ENCODE data around the gene RABGGTA. TPM values are rescaled to one million over a fixed set of nuclear protein-coding genes. Genes with fewer than 3 reads are reported as not detected.
"Not testable (repeated sequence)": the region's sequence is repeated elsewhere in the genome, so short reads cannot be mapped to it uniquely, and the experiment has no call there.

The RABGGTA gene
- polyA plus RNA-seq, 4 donors: 18.0 to 31.1 (median 20.8) TPM

DNA sequence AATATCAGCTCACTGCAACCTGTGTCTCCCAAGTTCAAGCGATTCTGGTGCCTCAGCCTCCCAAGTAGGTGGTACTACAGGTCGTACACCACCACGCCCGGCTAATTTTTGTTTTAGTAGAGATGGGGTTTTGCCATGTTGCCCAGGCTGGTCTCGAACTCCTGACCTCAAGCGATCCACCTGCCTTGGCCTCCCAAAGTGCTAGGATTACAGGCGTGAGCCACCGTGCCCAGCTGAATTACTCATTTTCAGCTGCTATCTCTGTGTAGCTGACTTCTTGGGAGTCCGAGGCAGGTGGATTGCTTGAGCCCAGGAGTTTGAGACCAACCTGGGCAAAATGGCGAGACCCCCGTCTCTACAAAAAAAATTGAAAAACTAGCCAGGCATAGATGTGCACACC is 26.0 kb downstream of the RABGGTA start:
- DNase-seq (ENCODE audit: low read depth in 4 of 4, low spot score in 2 of 4): not testable (repeated sequence)

DNA sequence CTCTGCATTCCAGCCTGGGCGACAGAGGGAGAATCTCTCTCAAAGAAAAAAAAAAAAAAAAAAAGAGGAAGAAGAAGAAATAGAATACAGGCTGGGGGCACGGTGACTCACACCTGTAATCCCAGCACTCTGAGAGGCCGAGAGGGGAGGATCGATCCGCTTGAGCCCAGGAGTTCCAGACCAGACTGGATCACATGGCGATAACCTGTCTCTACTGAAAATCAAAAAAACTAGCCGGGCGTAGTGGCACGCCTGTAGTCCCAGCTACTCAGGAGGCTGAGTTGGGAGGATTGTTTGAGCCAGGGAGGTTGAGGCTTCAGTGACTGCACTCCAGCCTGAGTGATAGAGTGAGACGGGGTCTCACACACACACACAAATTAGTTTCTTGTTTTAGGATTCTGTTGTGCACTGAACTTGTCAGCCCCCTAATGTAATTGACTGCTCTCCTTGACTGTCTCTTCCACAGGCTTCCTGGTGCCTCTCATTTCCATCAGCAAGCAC is 28.0 kb downstream of the RABGGTA start:
- DNase-seq (ENCODE audit: low read depth in 4 of 4, low spot score in 2 of 4): no peak

DNA sequence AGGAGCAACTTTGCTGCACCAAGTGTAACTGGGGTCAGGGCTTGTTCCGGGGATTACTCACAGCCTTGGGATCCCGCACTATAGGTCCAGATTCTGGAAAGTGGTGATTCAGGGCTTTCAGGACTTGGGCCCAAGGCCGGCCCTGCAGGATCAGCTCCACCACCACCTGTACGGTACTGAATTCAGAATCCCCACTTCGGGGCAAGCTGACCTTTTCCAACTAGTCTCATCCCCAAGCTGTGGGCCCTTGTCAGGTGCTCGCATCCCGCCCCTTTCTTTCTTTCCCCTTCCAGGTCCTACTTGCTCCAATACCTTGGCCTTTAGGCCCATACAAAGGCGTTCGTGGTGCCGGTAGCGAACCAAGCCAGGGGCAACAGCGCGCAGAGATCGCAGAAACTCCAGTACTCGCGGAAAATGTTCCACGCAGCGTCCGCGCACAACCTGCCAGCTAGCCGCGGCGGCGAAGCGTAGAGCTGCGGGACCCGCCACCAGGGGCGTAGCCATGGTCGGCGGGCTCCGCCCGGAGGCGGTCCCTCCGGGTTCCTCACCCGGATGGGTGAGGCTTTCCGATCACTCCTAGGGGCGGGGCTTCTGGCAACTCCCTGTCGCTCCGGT is 29.5 kb downstream of the RABGGTA start:
- peak; percentile 89 to 94 (median 91) for DNase-seq (ENCODE audit: low read depth in 4 of 4, low spot score in 2 of 4)

DNA sequence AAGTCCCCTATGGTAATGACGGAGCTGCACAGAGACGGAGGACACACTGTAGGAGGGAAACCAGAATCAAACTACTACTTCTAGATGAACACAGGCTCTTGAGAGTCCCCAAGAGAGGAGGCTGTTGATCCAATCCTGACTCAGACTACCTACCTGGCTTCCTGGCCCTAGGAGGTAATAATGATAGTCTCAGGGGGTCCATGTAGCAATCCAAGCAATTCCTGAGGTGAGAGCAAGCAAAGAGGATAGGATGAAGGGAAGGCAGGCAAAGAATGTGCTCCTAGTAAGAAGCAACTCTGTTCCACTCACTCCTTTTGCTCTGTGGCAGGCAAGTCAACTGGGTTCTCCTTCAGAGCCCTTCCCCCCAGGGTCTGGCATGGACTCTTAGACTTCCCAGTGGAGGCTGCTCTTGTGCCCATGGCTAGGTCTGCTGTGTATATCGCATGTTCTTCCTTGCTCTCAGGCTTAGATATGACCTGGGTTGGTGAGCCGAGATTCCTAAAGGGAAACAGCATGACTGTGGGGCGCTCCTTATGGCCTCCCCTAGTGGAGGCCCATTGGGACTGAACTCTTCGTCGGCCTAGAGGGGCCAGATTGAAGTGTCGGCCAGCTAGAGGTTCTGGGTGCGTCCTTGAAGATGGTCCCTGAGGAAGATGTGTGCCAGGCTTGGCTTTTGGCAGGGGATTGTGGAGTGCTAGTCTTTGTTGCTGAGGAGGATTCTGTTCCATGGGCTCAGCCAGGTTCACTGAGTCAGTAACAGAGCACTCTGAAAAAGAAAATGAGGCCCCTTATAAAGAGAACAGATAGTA is 31.1 kb downstream of the RABGGTA start:
- no peak for DNase-seq (ENCODE audit: low read depth in 4 of 4, low spot score in 2 of 4)

DNA sequence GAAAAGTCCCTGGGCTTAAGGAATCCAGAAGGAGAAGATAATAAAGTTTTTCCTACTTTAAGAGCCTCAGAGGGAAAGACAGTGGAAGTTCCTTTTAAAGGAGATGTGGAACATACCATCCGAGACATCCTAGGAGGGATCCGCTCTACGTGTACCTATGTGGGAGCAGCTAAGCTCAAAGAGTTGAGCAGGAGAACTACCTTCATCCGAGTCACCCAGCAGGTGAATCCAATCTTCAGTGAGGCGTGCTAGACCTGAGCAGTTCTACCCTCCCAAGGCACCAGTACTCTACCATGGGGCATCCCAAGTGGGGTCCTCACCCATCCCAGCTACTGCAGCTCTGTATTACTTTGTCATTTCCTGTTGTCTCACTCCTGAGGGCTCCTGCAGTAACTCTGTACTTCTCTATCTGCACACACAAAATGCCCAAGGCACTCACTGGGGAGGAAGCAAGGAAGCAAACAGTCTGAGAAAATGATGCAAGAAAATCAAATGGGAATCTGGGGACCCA is 32.8 kb downstream of the RABGGTA start:
- DNase-seq (ENCODE audit: low read depth in 4 of 4, low spot score in 2 of 4): no peak

DNA sequence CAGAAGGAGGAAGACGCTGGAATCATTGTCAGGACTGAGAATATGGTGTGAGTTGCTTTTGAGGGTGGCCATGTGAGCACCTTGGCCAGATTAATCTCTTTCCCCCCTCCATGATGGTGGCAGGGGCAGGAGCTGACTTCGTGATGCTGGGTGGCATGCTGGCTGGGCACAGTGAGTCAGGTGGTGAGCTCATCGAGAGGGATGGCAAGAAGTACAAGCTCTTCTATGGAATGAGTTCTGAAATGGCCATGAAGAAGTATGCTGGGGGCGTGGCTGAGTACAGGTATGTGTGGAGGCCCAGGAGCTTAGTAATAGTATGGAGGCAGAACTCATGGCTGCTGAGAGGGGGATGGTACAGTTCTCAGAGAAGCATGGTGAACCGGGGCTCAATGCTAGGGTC is 33.3 kb downstream of the RABGGTA start:
- DNase-seq (ENCODE audit: low read depth in 4 of 4, low spot score in 2 of 4): no peak

DNA sequence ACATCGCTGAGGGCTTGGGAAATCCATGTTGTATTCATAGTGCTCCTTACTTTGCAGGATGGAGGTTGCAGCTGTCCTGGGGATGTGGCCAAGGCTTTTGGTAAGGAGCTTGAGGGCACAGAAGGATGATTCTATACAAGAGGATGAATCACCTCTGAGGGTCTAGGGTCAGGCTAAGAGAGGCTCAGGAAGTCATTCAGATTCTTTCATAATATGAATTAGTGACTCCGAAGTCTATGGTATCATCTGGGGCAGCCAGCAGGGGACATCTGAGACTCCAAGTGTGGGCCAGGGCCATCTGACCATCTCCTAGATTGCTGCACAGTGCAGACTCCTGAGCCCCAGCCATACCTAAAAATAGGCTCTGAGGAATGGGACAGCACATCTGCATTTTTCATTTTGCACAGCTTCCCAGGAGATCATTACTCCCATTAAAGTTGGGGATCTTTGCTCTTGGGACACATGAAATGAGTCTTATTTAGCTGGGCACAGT is 33.9 kb downstream of the RABGGTA start:
- no peak for DNase-seq (ENCODE audit: low read depth in 4 of 4, low spot score in 2 of 4)

DNA sequence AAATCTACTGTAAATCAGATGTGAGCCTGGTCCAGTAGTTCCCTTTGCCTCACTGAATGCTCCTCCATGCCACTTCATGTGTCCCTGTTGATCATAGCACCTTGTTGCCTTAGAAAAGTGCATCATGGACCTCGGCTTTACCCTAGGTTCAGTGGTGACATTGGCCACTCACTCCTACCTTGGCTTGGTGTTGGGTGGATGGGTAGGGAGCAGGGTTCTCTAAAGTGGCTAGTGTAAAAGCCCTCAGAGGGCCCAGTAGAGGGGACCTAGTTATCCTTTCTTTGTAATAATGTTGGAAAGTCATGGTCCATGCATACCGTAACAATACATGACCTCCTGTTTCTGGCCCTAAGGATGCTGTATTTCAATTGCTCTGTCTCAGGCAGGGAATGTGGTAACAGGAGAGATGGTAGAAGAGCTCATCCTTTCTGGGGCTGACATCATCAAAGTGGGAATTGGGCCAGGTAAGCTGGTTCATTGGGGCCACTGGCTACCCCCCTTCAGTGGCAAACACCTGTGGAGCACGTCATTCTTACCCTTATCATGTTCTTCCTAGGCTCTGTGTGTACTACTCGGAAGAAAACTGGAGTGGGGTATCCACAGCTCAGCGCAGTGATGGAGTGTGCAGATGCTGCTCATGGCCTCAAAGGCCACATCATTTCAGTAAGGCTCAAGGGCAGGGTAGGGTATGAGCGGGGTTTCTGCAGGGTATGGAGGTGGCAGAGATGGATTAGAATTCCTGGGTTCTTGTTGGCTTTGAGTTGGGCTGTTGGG is 34.5 kb downstream of the RABGGTA start:
- no peak for DNase-seq (ENCODE audit: low read depth in 4 of 4, low spot score in 2 of 4)

DNA sequence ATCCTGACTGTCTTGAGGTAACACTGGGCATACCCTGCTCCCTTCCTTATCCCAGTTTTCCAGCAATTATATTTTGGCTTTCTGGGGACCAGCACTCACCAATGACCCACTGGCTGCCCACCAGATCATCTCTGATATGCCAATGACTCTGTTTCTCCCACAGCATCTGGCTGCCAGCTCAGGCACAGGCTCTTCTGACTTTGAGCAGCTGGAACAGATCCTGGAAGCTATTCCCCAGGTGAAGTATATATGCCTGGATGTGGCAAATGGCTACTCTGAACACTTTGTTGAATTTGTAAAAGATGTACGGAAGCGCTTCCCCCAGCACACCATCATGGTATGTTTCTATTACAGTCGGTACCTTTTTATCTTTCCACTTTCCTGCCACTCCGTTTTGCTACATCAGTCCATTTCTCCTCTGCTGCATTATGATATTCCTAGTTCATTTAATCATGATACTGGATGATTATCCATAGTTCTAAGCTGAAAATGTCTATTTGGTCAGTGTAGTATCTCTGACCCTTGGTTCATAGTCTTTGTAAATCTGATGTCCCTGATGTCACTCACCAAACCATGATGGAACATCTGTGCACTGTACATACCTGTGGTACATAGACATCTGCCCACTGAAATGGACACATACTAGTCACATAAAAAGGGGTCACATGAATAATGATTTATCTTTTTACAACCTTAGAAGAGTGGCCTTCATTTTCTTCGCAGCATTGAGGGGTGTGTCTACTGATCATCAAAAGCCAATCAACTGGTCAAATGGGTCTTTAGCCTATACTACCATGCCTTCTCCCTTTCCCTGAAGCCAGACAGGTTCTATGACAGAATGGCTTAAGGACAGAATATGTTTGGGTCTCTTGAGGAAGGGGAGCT is 35.4 kb downstream of the RABGGTA start:
- no peak for DNase-seq (ENCODE audit: low read depth in 4 of 4, low spot score in 2 of 4)

DNA sequence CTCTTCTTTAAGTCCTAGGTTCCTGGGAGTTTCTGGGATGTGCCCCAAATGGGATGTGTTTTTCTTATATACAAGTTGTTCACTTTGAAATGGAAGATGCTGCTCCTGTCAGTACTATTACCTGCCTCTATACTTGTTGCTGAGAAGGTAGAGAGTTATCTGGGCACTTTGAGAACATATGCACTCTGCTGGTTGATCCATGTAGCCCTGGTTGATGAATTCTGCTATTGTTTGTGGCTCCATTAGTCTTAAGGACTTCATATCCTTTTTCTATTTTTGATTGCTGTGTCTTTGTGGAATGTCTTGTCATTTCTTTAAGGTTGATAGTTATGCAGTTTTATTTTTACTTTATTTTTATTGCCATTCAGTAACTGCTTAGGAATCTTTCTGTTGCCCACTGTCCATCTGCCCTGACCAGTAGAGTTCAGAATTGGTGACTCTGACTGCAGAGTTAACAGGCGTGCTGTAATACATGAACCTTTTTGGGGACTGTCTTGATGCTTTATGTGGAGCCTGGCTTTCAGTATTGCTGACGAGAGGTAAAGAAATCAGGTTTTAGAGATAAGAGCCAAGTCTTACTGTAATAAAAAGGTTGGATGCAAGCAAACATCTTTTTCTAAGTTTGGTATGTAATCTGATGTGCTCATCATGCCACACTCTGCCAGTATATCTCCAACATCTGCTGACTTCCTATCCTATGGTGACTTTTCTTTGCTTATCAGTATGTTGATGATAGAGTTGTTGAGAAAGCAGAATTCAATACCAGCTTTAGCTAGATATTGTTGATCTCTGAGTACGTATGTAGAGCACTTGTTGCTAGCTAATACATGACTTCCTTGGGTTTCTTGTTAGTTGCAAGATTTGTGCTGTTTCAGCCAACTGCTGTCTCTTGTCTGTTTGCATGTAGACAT is 37.0 kb downstream of the RABGGTA start:
- DNase-seq (ENCODE audit: low read depth in 4 of 4, low spot score in 2 of 4): no peak

DNA sequence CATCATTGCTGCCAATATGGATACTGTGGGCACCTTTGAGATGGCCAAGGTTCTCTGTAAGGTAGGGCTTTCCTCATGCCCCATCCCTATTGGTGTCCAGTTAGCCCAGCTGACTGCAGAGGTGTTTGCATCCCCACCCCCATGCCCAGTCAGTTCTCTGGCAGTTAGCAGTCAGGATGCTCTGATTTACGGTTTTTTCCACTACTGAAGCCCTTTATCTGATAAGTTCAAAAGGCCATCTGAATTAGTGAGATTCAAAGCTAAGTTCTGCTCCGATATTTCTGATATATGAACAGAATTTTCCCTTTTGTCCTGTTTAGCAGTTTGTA is 37.9 kb downstream of the RABGGTA start:
- DNase-seq (ENCODE audit: low read depth in 4 of 4, low spot score in 2 of 4): no peak

DNA sequence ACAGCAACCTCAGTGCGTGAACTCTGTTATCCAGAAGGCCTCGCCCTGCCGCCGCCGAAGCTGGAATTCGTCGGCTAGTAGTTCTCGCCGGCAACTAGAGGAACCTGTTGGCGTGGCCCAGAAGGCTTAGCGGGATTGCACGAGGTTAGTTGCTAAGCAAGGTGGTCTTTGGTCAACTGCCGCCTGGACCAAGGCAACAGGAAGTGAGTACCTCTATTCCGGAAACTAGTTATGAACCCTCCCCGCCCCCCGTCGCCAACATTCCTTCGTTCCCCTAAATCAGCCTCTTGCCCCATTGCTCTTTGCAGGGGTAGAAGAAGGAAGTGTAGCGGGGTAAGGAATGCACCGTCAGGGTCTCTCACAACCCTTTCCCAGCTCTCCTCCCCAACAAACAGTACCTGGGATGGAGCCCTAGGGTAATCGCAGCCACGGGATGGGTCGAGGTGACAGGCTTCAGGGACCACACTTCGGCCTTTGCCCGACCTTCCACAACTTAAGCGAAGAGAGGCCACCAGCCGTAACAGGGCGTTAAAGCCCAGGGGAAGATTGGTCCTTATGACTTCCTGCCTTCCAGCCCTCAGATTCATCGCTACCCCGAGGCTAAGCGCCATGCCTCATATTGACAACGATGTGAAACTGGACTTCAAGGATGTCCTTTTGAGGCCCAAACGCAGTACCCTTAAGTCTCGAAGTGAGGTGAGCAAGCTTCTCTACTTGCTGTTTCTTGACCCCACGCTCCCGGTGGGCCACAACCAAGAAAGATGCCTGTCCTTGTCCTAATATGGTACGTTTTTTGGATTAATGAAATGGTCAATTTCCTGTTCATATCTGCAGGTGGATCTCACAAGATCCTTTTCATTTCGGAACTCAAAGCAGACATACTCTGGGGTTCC is 38.5 kb downstream of the RABGGTA start, which contains the start of gene GMPR2:
TSS of gene GMPR2 (plus strand) at position 285 of the 893 bp plus-strand sequence. CDS start at position 610, 325 bp downstream.
- no peak for DNase-seq (ENCODE audit: low read depth in 4 of 4, low spot score in 2 of 4)

DNA sequence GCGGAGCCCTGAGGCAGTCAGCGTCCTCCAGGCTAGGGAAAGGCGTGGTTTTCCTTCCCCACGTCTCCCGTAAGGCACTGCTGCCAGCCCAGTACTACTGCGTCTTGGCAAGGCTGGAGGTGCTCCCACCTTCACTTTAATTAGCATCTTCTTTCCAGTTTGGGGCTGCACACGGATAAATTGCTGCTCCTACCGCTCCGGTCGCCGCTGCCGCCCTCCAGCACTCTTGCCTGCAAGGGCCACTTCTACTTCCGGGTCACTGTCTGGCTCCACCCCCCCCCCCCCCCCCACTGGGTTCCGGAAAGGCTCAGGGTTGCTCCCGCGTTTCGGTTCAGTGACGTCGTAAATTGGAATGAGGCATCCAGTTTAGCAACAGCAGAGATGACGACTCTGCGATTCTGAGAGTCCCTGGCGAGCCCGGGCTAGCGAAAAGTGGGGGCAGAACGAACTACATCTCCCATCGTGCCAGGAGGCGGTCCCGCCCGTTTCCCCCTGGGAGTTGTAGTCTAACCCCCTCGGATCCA is 39.2 kb downstream of the RABGGTA start, which contains the start of gene NEDD8:
TSS of gene NEDD8 (minus strand) at position 247 of the 524 bp plus-strand sequence. CDS start at position 147, 100 bp downstream.
- peak; percentile 79 to 90 (median 84) for DNase-seq (ENCODE audit: low read depth in 4 of 4, low spot score in 2 of 4)

DNA sequence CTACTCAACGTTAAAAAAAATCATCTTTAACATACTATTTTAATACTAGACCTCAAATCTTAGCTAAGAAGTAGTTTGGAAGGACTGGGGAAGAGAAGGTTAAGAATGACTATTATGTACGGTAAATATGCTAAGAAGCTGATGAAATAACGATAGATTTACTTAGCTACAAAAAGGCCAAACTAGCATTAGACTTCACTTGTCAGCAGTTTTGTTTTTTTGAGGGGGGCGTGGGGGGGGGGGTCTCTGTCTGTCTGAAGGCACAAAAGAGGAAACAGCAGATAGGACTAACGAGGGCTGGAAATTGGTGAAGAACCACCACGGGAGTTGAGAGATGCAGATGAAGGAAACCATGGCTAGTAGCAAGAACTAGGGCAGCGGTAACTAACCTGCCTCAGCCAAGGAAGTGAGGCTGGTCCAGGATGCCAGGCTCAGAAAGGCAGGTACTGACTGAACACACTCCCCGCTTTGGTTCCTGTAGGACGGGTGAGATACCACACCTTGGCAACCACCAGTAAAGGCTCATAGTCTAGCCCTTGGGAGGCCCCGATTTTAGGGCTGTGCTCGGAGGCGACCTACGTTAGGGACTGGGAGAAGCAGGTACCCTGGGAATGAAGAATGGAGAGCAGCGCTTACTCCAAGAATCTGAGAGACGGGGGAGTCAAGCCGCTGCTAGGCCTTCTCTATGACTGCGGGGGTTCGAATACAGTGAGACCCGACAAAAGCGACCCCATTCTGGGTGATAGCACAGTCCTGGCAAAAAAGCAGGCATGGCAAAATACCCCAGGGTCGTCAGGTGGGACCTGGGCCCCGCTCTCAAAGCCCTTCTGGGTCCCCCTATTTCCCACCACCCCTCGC is 39.9 kb downstream of the RABGGTA start:
- DNase-seq (ENCODE audit: low read depth in 4 of 4, low spot score in 2 of 4): no peak

DNA sequence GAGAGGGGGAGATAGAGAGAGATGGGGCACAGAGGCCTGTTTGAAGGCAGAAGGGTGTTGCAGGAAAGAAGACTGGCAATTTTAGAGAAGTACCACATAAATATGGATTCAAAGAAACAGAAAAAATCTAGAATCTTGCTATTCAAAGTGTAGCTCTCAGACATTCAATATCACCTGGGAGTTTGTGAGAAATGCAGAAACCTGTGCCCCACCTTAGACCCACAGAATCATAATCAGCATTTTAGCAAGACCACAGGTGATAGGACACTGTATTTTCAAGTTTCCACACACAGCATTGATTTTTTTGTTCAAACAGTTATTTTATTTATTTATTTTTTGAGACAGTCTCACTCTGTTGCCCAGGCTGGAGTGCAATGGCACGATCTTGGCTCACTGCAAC is 42.5 kb downstream of the RABGGTA start:
- no peak for DNase-seq (ENCODE audit: low read depth in 4 of 4, low spot score in 2 of 4)

DNA sequence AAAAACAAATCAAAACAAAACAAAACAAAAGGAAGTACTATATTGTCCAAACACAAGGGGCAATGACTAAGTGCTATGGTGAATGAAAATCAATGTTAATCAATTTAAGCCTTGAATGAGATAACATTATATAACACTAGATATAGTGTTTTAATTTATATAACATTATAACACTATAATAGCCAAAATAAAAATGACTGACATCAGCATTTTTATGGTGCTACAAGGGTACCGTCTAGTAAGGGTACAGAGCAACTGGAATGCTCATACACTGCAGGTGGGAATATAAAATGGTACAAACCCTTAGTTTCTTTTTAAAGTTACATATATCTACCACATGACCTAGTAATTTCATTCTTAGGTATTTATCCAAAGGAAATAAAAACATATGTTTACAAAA is 44.9 kb downstream of the RABGGTA start:
- no peak for DNase-seq (ENCODE audit: low read depth in 4 of 4, low spot score in 2 of 4)

Measured in left renal cortex interstitium (tissue), 4 donors.